ENCODE measurements around the gene HIGD1A. TPM values are rescaled to one million over a fixed set of nuclear protein-coding genes. Genes with fewer than 3 reads are reported as not detected.

The HIGD1A gene
- total RNA-seq, 4 donors from 2014 or later, result 142 to 195 (median 179) TPM

DNA sequence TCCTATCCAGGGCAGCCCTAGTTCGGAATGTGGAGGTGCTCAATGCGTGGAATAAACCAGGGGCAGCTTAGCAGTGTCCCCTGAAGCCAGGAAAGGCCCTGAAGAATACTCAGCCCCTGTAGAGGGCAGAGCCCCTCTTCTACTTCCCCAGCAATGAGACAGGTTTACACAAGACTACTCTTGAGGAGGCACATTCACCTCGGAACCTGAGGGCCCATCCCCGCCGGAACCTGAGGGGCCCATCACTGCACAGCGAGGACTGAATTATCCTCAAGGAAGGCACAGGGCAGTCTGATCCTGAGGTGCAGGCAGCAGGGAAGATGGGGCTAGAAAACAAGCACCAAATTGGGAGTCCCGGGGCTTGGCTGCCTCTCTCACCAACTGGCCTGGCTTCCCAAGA lies 53.5 kb downstream of the HIGD1A start:
- no peak for DNase-seq (ENCODE audit: low spot score)
- TF ChIP-seq, protein P1, sequence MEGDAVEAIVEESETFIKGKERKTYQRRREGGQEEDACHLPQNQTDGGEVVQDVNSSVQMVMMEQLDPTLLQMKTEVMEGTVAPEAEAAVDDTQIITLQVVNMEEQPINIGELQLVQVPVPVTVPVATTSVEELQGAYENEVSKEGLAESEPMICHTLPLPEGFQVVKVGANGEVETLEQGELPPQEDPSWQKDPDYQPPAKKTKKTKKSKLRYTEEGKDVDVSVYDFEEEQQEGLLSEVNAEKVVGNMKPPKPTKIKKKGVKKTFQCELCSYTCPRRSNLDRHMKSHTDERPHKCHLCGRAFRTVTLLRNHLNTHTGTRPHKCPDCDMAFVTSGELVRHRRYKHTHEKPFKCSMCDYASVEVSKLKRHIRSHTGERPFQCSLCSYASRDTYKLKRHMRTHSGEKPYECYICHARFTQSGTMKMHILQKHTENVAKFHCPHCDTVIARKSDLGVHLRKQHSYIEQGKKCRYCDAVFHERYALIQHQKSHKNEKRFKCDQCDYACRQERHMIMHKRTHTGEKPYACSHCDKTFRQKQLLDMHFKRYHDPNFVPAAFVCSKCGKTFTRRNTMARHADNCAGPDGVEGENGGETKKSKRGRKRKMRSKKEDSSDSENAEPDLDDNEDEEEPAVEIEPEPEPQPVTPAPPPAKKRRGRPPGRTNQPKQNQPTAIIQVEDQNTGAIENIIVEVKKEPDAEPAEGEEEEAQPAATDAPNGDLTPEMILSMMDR (IDR thresholded peaks at IDR 0.05), result no peak
- ATAC-seq (ENCODE audit: low FRiP score), result no peak

GRCh38 chr3:42749753-42750231 lies 54.5 kb downstream of the HIGD1A start:
- DNase-seq (ENCODE audit: low spot score) (no peak), ATAC-seq (ENCODE audit: low FRiP score) (no peak)
- TF ChIP-seq, protein P1 (IDR thresholded peaks at IDR 0.05), result no peak

DNA sequence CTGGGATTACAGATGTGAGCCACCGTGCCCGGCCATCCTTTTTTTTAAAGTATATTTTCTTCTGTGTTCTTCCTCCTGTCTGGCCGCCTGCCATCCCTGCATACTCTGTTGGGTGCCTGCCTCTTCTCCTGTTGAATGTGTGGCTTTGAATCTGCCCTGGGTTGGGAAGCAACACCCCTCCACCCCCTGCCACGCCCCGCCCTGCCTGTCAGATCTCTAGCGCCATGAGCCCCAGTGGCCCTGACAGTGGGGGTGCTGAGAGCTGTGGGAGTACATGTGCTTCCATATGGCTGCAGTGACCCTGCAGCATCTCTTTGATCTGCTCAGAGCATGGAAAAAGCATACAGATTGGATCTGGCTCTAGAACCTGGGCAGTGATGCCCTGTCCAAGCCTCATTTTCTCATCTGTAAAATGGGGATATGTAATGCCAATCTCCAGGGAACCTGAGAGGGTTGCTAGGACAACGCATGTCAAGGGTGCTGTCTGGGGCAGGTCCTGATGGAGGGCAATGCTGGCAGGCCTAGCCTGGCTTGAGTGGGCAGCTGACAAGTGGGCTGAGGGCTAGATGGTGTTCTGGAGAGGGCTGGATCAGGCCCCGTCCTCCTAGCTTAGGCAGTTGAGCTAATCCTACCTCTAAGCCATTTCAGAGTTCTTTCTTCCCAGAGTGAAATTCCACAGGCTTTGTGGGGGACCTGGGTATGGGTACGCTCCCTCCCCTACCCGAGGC lies 55.1 kb downstream of the HIGD1A start:
- no peak for ATAC-seq (ENCODE audit: low FRiP score)
- no peak for DNase-seq (ENCODE audit: low spot score)
- TF ChIP-seq, protein P1 (IDR thresholded peaks at IDR 0.05), result no peak

DNA sequence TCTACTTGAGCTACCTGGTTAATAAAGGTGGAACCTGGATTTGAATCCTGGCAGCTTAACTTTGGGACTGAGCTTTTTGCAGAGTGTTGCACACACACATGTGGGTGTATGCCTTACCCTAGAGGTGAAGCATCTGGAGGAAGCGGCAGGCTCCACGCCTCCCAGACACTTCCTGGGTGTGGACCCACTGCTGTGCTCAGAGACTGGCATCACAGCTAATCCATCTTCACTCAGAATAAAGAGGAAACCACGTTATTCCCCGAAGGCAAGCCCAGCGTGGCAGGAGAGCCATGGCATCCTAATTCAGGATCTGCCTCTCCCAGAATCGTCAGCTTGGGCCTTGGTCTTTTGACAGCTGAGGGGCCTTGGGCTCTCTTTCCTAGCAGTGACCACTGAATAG lies 56.7 kb downstream of the HIGD1A start:
- TF ChIP-seq, protein P1 (IDR thresholded peaks at IDR 0.05), result no peak
- no peak for DNase-seq (ENCODE audit: low spot score)
- no peak for ATAC-seq (ENCODE audit: low FRiP score)

DNA sequence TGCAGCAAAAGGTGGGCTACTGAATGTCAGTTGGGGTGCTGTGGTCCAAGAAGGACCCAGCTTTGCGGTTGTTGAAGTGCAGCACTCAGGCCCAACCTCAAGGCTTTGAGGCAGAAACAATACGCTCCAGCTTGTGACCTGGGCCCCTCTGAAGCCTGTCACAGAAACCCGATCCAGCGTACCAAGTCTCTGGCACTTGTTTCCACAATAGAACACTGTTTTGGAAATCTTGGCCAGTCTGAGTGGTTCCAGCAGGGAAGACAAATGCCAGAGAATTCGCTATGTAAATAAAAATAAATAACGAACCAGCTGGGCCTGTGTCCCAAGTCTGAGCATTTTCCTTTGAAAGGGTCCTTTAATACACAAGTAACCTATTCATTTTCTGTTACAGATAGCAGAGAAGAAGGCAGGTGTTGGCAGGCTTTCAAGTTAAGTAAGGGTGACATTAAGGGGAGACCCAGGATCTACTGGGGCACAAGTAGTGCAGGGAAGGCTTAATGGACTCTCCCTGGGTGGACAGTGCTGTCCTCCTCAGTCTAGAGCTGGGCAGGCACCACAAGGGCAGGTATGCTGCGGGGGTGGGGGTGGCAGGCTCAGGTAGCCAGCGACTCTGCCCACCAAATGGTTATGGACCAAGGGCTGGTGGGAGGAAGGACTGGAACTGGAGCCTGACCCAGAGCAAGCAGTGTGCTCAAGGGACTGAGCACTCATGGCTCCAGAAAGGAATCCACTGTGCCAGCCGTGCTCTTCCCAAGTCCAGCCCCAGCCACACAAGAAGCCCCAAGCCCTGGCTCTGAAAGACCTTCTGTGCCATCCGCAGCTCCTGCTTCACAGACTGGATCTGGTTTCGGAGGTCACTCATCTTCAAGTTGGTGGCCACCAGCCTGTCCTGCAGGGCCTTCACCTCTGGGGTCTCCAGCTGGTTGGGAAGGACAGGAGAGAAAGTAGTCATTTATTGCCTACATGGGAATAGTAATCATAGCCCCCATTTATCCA lies 57.5 kb downstream of the HIGD1A start:
- TF ChIP-seq, protein P1 (IDR thresholded peaks at IDR 0.05), result no peak
- DNase-seq (ENCODE audit: low spot score) (no peak), ATAC-seq (ENCODE audit: low FRiP score) (no peak)

GRCh38 chr3:42745776-42746454 lies 58.4 kb downstream of the HIGD1A start:
- no peak for ATAC-seq (ENCODE audit: low FRiP score)
- TF ChIP-seq, protein P1 (IDR thresholded peaks at IDR 0.05), result no peak
- no peak for DNase-seq (ENCODE audit: low spot score)

All from omental fat pad (tissue), 4 donors.